GM15510 (cell line): ENCODE measurements around the gene FITM1.
A peak's percentile ranks its signal among the peaks of the same experiment; 100 is the strongest.

Experiments used
- POLR2A ChIP-seq: IDR thresholded peaks from 3 replicates; pipeline ENCODE4 v1.6.1; 2011; ENCODE audit warnings: borderline replicate concordance; ENCODE audit not compliant: insufficient read length; ENCODE audit errors: extremely low read depth

FITM1 gene

DNA sequence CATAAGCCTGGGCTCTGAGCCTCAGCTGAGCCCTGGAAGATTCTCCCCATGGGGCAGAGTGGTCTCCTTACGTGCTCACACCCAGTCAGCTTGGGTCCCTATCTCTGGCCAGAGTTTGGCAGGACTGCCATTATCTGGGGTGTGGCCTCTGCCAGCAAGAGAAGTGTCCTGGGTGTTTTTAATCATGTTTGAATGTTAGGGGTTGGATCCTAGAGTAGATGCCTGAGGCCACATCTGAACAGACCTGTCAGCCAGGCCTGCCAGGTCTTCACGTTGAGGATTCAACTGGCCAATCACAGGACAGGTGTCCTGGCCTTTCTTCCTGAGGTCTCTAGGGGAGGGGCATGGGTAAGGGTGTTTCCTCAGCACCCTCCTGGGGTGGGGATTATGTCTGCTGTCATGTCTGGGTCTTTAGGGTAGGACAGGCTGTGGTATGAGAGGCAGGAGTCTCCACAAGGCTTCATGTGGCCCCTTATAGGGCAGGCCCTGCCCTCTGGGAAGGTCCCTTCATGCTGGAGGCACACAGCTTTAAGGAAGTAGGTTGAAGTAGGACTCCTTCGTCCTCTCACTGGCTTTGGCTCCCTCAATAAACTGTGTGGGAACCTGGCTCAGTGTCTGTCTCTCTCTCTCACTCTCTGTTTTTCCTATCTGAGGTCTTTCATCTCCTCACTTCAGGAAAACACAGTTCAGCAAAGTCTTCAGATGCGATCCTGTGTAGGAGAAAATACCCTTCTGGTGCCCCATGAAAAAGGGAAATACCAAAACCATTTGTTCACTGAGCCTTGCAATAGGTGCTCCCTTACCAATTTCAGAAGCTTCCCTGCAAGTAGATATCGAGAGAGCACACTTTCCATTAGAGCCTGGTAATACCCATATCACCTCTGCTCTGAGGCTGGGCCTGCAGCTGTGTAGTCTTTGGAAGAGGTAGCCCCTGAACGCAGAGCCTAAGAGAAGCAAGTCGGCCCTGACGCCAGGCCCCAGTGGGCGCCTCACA lies 6.7 kb upstream of the FITM1 start:
- no peak for TF ChIP-seq POLR2A

GRCh38 chr14:24126939-24127338 lies 3.5 kb upstream of the FITM1 start:
- no peak for TF ChIP-seq POLR2A

- no peak for TF ChIP-seq POLR2A
These were observed 2.8 kb upstream of the FITM1 start for GRCh38 chr14:24127673-24128072.

DNA sequence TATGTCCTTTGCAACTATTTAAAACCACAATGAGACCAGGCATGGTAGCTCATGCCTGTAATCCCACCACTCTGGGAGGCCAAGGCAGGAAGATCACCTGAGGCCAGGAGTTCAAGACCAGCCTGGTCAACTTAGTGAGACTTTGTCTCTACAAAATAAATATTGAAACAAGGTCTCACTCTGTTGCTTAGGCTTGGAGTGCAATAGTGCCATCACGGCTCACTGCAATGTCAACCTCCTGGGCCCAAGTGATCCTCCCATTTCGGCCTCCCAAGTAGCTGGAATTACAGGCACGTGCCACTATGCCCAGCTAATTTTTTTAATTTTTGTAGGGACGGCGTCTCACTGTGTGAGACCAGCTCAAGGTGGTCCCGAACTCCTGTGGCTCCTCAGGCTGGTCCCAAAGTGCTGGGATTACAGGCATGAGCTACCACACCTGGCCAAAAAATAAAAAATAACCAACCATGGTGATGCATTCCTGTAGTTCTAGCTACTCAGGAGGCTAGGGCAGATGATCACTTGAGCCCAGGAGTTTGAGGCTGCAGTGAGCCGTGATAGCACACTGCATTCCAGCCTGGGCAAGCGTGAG lies 955 bp upstream of the FITM1 start:
- no peak for TF ChIP-seq POLR2A

DNA sequence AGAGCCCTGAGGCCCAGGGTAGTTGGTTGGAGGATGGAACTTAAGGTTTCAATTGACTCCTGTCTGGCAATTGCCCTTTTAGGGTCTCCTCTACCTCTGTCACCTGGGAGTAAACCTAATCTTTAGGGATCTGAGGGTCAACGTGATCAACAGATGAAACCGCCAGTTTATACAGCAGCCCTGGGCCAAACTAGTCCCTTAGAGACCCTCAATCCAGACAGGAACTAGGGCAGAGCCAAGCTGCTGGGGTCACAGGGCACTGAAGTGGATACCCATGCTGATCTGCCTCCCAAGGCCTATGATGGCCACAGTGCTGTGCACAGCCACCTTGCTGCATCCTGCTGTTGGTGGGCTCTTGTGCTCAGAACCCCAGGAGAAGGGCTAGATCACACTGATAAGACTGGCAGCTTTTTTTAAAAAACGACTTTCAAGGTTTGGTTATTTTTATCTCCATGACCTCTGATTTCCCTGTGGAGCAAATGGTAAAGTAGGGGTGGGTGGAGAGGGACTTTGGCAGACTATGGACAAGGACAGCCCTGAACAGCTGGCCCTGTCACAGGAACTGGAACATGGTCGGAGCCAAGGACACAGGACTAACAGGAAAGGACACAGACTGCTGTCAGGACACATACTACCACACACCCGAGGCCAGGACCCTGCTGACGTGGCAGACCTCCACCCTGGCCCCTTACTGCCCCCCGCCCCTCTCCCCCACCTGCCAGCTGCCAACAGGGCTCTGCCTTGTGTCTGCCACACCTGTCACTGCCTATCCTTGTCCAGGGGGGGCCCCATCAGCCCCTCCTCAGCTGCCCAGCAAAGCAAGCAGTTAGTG lies 474 bp downstream of the FITM1 start:
- TF ChIP-seq POLR2A = no peak

- TF ChIP-seq POLR2A = no peak
These were observed 1.1 kb downstream of the FITM1 start for GRCh38 chr14:24131549-24131966.

- TF ChIP-seq POLR2A = no peak
These were observed 1.7 kb downstream of the FITM1 start for GRCh38 chr14:24132061-24132685.

GRCh38 chr14:24132976-24133375 lies 2.5 kb downstream of the FITM1 start:
- TF ChIP-seq POLR2A = no peak

GRCh38 chr14:24133735-24134134 lies 3.3 kb downstream of the FITM1 start:
- no peak for TF ChIP-seq POLR2A

DNA sequence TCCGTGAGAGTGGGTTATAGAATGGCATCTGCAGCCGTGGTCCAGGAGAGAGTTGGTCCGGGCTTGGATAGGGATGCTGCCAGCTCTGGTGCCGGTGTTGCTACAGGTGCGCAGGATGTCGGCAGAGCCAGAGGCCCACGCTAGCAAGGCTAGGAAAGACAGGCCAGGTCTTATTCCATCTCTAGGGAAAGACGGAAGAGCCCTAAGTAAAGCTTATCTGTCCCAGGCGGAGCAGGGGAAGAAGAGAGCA lies 5.0 kb downstream of the FITM1 start:
- TF ChIP-seq POLR2A = no peak

DNA sequence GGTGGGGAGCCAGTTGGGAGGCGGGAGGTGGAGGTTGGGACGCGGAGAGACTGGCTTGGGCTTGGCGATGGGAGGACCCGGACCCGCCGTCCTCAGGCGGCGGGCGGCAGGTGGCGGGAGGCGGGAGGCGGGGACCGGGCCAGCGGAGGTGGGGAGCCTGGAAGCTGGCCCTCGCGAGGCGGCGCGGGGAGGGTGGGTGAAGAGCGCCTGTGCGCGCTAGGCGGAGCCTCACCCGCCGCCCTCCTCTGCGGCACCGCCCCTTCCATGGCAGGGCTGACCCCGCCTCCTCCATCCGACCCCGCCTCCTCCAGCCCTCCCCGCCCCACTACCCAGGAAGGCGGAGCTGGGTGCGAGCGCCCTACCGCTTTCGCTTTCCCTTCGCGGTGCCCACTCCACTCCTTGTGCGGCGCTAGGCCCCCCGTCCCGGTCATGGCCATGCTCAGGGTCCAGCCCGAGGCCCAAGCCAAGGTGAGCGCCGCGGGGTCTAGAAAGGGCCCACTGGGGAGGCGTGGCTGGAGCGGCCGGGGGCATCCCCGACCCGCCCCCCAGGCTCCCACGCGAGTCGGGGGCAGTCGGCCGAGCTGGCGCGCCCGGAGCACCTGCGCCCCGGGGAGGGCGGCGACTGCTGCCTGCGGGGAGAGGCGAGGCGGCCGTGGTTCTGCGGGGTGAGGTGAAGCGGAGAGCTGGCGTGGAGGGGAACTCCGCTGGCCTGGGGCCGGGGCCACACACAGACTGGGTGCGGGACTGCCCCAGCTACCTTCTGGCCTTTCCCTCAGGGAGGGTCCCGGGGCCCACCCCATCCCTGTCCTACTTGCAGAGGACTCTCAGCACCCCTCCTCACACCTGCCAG lies 5.6 kb downstream of the FITM1 start, which contains the start of gene PSME1:
Gene PSME1, plus strand, starts transcription at position 361 of the 850 bp plus-strand sequence. Its CDS starts 69 bp downstream, at position 430.
- TF ChIP-seq POLR2A = peak; percentile 77

DNA sequence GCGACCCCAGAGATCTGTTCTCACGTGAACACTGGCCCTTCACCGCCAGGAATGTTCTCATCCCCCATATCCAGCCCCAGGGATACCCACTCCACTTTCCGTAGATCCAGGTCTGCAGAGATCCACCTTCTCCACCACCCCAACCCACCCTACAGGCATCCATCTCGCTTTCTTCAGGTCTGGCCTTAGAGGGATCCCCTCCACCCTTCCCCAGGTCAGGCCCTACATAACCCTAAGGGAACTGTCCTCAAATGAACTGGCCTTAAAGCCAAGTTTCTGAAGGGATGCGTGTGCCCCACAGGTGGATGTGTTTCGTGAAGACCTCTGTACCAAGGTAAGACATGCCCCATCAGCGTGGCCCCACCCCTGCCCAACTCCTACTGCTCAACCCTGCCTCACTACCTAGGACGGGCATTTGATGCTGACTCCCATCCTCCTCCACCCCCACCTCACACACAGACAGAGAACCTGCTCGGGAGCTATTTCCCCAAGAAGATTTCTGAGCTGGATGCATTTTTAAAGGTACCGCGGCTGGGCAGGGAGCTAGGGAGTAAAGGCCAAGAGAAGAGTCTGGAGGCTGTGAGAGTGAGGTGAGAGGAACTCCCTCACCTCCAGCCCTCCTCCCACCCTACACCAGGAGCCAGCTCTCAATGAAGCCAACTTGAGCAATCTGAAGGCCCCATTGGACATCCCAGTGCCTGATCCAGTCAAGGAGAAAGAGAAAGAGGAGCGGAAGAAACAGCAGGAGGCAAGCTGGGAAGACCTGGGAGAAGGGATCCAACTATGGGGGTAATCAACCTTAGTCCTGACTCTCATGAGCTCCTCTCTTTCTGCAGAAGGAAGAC lies 6.4 kb downstream of the FITM1 start:
- TF ChIP-seq POLR2A = no peak
